ENCODE results near the gene RXRB.
"Not testable (repeated sequence)": the region's sequence is repeated elsewhere in the genome, so short reads cannot be mapped to it uniquely, and the experiment has no call there.

RXRB gene

GRCh38 chr6:33200219-33201146 is at the start of gene RXRB, which contains the start of gene SLC39A7:
TSS of gene RXRB (minus strand) at chr6:33200665. CDS start at chr6:33200476, 189 bp downstream.
TSS of gene SLC39A7 (plus strand) at chr6:33200867. CDS start at chr6:33201246, 379 bp downstream.
- DNase-seq (ENCODE audit: low read depth in 2 of 2) = peak; percentile 98

GRCh38 chr6:33249732-33250630 is 49.5 kb upstream of the RXRB start:
- no peak for DNase-seq (ENCODE audit: low read depth in 2 of 2)

DNA sequence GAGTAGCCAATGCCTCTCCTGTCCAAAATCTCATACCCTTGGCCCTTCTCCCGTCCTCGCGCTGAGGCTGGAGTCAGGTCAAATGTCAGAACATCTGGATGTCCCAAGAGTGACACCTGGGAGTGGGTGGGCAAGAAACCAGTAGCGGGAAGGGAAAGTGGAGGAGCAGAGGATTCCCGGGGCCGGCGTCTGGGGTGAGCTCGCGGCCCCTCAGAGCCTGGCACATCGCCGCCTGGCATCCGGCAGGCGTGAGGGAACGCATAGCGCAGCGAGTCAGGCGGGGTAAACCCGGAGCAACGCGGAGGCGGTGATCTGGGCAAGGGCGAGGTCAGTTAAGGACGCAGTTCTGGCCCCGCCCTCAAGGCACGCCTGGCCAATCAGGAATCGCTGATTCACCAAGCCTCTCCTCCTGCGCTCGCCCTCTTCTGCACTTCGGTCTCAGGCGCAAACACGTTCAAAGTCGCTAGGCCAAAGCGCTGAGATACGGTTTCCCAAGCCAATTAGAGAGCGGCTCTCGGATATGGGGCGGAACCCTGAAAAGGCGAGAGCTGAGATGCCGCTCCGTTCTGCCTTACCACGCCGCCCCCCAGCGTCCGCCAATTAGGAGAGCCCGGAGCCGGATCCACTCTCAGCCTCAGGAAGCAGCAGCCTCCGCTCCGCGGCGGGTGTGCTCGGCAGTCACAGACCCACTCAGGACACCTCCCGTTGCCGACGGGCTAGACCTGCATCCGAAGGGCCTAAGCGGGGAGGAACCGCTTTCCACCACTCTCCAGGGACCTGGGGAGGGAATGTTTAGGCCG is 48.7 kb upstream of the RXRB start:
- peak; percentile 93 to 96 for DNase-seq (ENCODE audit: low read depth in 2 of 2)

DNA sequence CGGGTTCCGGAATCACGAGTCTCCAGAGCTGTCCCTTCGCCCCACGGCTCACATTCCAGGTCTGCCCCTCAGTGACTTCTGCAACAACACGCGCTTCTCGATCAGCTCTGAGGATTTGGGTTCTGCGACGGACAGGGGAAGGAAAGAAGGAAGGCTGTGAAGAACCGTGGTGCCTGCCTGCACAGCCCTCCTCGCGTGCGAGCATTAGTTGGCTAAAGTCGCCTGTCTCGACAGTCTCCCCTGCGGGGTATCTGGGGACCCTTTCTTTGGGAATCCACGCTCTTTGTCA is 48.1 kb upstream of the RXRB start:
- DNase-seq (ENCODE audit: low read depth in 2 of 2) = peak; percentile 15 to 18

- peak; percentile 82 to 92 for DNase-seq (ENCODE audit: low read depth in 2 of 2)
These were observed 47.6 kb upstream of the RXRB start for GRCh38 chr6:33247977-33248642.

DNA sequence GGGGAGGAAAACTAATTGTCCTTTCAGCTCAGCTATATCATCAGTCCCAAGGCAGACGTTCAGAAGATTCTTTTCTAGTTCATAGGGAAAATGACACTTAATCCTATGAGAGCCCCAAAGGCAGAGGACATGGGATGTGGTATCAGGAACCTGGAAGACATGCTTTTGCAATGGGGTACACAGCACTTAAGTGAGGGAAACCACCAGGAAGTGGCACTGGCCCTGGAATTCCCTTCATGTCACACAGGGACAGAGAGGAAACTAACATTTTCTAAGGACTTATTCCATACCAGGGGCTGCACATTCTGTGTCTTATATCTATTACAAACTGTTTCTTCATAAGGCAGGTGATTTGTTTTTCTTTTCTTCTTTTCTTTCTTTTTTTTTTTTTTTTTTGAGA is 43.0 kb upstream of the RXRB start:
- DNase-seq (ENCODE audit: low read depth in 2 of 2) = no peak

DNA sequence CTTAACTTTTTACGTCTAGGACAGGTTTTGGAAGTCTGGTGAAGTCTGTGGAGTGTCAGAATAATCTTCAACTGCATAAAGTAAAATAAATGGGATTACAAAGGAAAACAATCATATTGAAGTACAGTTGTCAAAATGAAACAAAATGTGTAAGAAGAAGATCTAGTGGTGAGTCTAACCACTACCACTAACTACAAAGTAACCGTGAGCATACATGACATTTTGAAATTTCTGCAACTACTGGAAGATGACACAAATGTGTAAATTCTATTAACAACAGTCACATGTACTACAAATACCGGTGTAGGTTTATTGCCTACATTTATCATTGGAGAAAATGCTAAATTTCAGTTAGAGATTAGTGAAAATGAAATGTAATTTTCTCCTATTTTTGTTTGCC is 41.5 kb upstream of the RXRB start:
- no peak for DNase-seq (ENCODE audit: low read depth in 2 of 2)

DNA sequence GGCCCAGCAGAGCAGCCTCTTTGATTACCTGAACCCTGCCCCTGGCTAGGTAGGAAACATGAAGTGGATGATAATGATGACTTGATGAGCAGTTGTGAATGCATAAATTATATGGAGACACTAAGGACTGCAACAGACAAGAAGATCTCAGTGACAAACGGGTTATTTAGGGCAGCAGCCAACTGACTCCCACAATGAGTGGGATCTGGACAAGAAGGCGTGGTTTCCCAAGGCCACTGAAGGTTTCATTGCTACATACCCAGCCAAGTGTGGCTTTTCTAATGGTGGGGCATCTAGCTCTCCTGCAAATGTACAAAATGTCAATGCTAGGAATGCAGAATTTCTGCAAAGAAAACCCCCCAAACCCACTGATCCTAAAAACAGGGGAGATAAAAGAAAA is 37.3 kb upstream of the RXRB start:
- DNase-seq (ENCODE audit: low read depth in 2 of 2) = no peak

DNA sequence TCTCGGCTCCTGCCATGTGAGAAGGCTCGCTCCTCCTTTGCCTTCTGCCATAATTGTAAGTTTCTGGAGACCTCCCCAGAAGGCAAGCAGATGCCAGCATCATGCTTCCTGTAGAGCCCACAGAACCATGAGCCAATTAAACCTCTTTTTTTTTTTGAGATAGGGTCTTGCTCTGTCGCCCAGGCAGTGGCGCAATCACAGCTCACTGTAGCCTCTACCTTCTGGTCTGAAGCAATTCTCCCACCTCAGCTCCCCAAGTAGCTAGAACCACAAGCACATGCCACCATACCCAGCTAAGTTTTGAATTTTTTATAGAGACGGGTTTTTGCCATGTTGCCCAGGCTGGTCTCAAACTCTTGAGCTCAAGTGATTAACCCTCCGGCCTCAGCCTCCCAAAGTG is 36.4 kb upstream of the RXRB start:
- DNase-seq (ENCODE audit: low read depth in 2 of 2) = no peak

- DNase-seq (ENCODE audit: low read depth in 2 of 2) = no peak
These were observed 35.9 kb upstream of the RXRB start for GRCh38 chr6:33236328-33236727.

- no peak for DNase-seq (ENCODE audit: low read depth in 2 of 2)
These were observed 34.8 kb upstream of the RXRB start for GRCh38 chr6:33235221-33235634.

GRCh38 chr6:33226503-33227120 is 26.1 kb upstream of the RXRB start:
- not testable (repeated sequence) for DNase-seq (ENCODE audit: low read depth in 2 of 2)

DNA sequence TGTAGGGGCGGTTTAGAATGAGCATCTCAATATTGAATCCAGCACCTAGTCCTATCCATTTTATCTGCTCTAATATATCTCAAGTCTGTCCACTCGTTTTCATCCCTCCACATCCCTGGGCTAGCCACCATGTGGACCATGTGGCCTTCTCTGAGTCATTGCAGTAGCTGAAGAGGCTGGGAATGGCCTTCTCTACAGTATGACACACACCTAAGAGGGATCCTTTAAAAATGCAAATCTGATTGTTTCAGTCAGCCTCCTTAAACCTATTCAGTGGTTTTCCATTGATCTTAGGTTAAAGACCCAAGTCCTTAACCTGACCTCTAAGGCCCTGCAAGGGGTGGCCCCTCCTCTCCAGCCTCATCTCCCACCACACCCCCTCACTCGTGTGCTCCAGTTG is 17.2 kb upstream of the RXRB start:
- DNase-seq (ENCODE audit: low read depth in 2 of 2) = no peak

GRCh38 chr6:33217246-33217645 is 16.8 kb upstream of the RXRB start:
- DNase-seq (ENCODE audit: low read depth in 2 of 2) = no peak

- no peak for DNase-seq (ENCODE audit: low read depth in 2 of 2)
These were observed 15.7 kb upstream of the RXRB start for GRCh38 chr6:33216117-33216649.

DNA sequence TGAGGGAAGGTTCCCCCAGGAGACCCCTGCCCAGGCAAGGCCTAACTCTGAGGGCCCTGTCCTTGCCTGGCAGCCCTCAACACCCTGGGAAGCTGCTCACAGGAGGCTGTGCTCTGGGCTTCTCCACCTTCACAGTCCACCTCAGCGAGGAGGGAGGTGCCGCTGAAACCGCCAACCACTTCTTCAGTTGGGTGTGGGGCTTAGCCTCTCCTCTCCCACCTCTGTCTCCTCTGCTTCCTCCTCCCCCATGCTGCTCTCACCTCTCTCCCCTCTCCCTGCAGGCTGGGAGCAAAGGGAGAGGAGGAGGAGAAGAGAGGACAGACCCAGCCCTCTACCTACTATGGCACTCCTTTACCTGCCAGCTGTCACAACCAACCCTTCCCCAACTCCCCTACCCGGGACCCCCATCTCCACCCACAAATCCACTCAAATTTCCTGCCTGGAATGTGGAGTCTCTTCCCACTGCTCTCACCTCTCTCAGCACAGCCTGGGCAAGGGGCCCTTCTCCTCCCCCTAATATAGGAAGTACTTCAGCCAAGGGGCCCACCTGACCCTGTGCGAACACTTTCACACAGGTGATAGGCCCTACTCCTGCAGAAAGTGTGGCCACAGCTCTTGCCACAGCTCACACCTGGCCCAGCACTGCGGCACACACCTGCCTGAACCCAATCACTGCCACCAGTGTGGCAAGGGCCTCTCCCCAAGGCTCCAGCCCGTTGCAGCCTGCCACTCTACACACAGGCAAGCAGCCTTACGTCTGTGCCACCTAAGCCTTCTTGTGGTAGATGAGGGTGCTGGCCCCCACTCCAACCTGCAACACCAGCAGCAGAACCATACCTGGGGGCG is 15.0 kb upstream of the RXRB start:
- DNase-seq (ENCODE audit: low read depth in 2 of 2) = no peak

DNA sequence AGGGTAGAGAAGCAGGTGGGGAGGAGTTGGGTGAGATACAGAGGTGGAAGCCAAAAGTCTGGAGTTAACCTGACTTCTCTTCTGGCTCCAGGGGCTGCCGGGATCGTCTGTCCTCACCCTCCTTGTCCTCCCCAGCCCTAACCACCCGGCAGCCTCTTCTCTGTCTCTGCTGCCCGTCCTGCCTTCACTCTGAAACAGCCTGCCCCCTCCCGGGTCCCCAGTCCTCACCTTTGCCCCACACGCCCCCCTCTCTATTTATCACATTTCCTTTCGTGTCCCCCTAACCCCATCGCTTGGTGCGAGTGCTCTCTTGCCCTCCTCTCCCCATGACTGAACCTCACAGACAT is 13.5 kb upstream of the RXRB start:
- DNase-seq (ENCODE audit: low read depth in 2 of 2) = no peak

- DNase-seq (ENCODE audit: low read depth in 2 of 2) = no peak
These were observed 12.9 kb upstream of the RXRB start for GRCh38 chr6:33213166-33213988.

DNA sequence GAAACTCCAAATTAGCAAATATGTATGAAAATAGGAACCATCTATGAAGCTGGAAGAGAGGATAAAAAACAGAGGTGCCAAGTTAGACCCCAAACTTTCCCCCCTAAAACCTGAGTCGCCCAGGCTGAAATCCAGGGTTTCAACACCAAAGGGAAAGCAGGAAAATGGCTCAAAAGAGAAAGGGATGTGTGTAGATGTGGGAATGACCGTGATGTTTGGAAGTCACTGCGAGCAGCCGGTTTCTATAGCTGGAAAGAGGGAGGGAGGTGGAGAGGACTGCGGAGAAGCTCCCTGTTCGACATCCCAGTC is 12.3 kb upstream of the RXRB start:
- no peak for DNase-seq (ENCODE audit: low read depth in 2 of 2)
